ENCODE measurements around the gene CNIH3.

GRCh38 chr1:224707843-224708725 lies 92.0 kb downstream of the CNIH3 start:
- no peak for TF ChIP-seq CTCF (conservative IDR thresholded peaks at IDR 0.05 in 1 of 2, IDR thresholded peaks at IDR 0.05 in 1 of 2; ENCODE audit: low read depth in 1 of 2, low read length in 2 of 2)
- no peak for TF ChIP-seq EZH2 (IDR thresholded peaks at IDR 0.05; ENCODE audit: low read length, missing control alignments)

Data from fibroblast of lung (primary cell).